ENCODE data around the gene CBX8. TPM values are rescaled to one million over a fixed set of nuclear protein-coding genes. Genes with fewer than 3 reads are reported as not detected.

CBX8 gene
- total and polyA plus RNA-seq, 2 of the 13 experiments (the other 11 are each of a cell fraction or from before 2014, with no cell fraction given): 0.34 to 12.6 TPM

- peak; percentile 84; the same call in 1 of the 2 replicates for TF ChIP-seq SNAPC4 (CRISPR knock-in tag; IDR thresholded peaks at IDR 0.05)
- TF ChIP-seq ZNF670 (CRISPR knock-in tag; IDR thresholded peaks at IDR 0.05; ENCODE audit: borderline replicate concordance): peak; percentile 77; the same call in 1 of the 2 replicates
- 0 out of 2 replicates have a peak, but pooled peaks have one; percentile 64 for TF ChIP-seq ZNF317 (CRISPR knock-in tag; IDR thresholded peaks at IDR 0.05)
- peak; percentile 98 for TF ChIP-seq ZNF724P (CRISPR knock-in tag; IDR thresholded peaks at IDR 0.05; ENCODE audit: borderline replicate concordance)
- TF ChIP-seq ZFY (CRISPR knock-in tag; IDR thresholded peaks at IDR 0.05): peak; percentile 45; the same call in 1 of the 2 replicates
- TF ChIP-seq SMAD3 (CRISPR knock-in tag; IDR thresholded peaks at IDR 0.05): peak; percentile 61; the same call in 1 of the 2 replicates
- no peak for TF ChIP-seq ZNF292 (CRISPR knock-in tag; IDR thresholded peaks at IDR 0.05; ENCODE audit: borderline replicate concordance, low read depth)
- peak; percentile 54 to 82 for TF ChIP-seq HMGXB4 (CRISPR knock-in tag; IDR thresholded peaks at IDR 0.05; ENCODE audit: borderline replicate concordance in 1 of 2, low read depth in 1 of 2)
- no peak for TF ChIP-seq ADNP (CRISPR knock-in tag; IDR thresholded peaks at IDR 0.05)
- peak; percentile 65; the same call in 1 of the 2 replicates for TF ChIP-seq IRF2 (CRISPR knock-in tag; IDR thresholded peaks at IDR 0.05)
- TF ChIP-seq PRMT3 (CRISPR knock-in tag; IDR thresholded peaks at IDR 0.05; ENCODE audit: borderline replicate concordance, low read depth): peak; percentile 95; the same call in 1 of the 2 replicates
- no peak for TF ChIP-seq MED13 (CRISPR knock-in tag; IDR thresholded peaks at IDR 0.05)
- peak; percentile 48; the same call in 1 of the 2 replicates for TF ChIP-seq GTF3A (CRISPR knock-in tag; conservative IDR thresholded peaks at IDR 0.05)
- peak; percentile 97 for TF ChIP-seq ZNF563 (CRISPR knock-in tag; IDR thresholded peaks at IDR 0.05)
Observed at GRCh38 chr17:79803997-79804855, 7.3 kb upstream of the CBX8 start (continued).

Data from HepG2 (cell line).